ENCODE measurements around the gene MFSD6L.
A peak's percentile ranks its signal among the peaks of the same experiment; 100 is the strongest.

Gene MFSD6L

DNA sequence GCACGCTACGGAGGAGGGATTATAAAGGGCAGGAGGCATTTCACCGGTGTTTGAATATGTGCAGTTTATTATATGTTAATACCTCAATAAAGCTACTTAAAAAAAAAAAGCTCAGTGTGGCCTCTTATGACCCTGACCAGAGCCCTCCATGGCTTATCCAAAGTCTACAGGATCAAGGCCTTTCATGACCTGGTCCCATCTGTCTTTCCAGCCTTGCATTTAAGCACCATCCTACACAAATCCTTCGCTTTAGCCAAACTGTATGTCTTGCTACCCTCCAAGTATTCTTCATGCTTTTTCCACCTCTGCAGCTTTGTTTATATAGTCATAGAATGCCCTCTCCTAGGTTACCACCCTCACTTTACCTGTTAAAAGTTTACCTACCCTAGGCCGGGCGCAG, 6.5 kb downstream of the MFSD6L start:
- CTCF ChIA-PET = no interaction called here
- DNase-seq (ENCODE audit: low spot score) = no peak
- TF ChIP-seq, protein P1, sequence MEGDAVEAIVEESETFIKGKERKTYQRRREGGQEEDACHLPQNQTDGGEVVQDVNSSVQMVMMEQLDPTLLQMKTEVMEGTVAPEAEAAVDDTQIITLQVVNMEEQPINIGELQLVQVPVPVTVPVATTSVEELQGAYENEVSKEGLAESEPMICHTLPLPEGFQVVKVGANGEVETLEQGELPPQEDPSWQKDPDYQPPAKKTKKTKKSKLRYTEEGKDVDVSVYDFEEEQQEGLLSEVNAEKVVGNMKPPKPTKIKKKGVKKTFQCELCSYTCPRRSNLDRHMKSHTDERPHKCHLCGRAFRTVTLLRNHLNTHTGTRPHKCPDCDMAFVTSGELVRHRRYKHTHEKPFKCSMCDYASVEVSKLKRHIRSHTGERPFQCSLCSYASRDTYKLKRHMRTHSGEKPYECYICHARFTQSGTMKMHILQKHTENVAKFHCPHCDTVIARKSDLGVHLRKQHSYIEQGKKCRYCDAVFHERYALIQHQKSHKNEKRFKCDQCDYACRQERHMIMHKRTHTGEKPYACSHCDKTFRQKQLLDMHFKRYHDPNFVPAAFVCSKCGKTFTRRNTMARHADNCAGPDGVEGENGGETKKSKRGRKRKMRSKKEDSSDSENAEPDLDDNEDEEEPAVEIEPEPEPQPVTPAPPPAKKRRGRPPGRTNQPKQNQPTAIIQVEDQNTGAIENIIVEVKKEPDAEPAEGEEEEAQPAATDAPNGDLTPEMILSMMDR (conservative IDR thresholded peaks at IDR 0.05; ENCODE audit: low read depth) = no peak
- H3K27ac ChIP-seq = no peak overlapping the region
- POLR2A ChIA-PET (ENCODE audit: low non-redundant PET) = no interaction called here

DNA sequence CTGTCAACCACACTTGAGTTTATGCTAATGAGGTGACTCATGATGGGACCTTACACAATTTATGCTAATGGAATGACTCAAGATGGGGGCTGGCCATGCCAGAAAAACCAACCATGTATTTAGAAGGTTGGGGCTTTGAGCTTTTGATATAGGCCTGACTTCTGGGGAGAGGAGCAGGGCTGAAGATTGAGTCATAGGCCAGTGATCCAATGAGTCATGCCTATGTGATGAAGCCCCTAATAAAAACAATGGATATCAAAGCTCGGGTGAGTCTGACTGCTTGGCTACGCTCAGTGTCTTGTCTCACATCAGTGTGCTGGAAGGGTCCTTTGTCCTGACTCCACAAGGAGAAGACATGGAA, 7.3 kb downstream of the MFSD6L start:
- ChIA-PET POLR2A (ENCODE audit: low non-redundant PET) (no interaction called here), CTCF (no interaction called here)
- H3K27ac ChIP-seq = no peak overlapping the region
- TF ChIP-seq, protein P1 (conservative IDR thresholded peaks at IDR 0.05; ENCODE audit: low read depth) = no peak
- peak; percentile 8 for DNase-seq (ENCODE audit: low spot score)

DNA sequence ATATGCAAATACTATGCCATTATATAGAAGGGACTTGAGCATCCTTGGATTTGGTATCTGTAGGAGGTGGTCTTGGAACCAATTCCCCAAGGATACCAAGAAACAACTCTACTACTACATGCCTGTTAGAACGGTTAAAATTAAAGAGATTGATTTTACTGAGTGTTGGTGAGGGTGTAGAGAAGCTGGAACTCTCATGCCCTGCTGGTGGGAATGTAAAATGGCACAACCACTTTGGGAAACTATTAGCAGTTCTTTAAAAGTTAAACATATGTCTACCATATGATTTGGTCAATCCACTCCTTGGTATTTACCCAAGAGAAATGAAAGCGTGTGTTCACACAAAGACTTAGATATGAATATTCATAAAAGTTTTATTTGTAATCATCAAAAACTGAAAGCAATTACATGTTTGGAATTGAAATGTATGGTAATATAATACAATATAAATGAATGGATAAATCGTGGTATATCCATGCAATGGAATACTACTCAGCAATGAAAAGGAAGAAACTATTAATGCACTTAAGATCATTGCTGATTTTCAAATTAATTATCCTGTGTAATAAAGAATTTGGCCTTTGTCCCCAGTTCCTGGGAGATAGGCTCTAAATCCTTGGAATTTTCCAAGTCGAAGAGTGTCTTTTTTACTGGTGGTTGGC, 7.8 kb downstream of the MFSD6L start:
- no peak overlapping the region for H3K27ac ChIP-seq
- no peak for DNase-seq (ENCODE audit: low spot score)
- ChIA-PET POLR2A (ENCODE audit: low non-redundant PET) (no interaction called here), CTCF (no interaction called here)
- TF ChIP-seq, protein P1 (conservative IDR thresholded peaks at IDR 0.05; ENCODE audit: low read depth) = no peak

DNA sequence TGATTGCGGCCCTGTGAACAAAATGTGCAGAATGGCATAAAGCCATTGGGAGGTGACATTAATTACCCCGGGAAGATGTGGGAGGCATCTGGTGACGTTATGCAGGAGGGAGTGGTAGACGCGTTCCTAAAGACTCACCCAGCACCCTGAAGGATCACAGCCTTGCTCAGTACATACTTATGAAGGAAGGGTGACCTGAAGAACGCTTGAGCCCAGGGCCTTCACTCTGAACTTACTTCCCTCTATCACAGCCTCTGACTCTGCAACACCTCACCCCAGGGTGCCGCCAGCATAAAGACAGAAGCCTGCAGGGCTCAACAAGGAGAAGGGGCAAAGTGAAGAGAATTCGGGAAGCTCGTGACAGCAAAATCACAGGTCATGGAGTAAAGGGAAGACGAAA, 9.4 kb downstream of the MFSD6L start:
- no peak overlapping the region for H3K27ac ChIP-seq
- no peak for DNase-seq (ENCODE audit: low spot score)
- TF ChIP-seq, protein P1 (conservative IDR thresholded peaks at IDR 0.05; ENCODE audit: low read depth) = no peak
- CTCF ChIA-PET = no interaction called here
- POLR2A ChIA-PET (ENCODE audit: low non-redundant PET) = no interaction called here

DNA sequence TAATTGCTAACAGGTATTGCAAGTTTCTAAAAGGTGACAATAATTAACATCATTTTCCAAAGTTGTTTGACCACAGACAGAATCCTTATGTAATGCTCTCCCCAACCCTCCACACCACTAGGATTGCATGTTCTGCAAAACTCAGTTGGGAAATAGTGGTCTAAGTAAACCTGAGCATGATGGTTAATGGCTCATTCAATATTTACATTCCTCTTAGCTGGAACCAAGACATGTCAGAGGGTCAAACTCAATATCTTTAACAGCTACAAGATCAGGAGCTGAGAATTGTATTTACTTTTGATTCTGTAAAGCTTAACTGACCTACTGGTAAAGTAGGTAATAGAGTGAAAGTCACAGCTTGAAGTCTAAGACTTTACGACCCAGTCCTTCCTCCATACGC, 10.2 kb downstream of the MFSD6L start:
- ChIA-PET POLR2A (ENCODE audit: low non-redundant PET) (no interaction called here), CTCF (no interaction called here)
- TF ChIP-seq, protein P1 (conservative IDR thresholded peaks at IDR 0.05; ENCODE audit: low read depth) = no peak
- DNase-seq (ENCODE audit: low spot score) = no peak
- H3K27ac ChIP-seq = no peak overlapping the region

DNA sequence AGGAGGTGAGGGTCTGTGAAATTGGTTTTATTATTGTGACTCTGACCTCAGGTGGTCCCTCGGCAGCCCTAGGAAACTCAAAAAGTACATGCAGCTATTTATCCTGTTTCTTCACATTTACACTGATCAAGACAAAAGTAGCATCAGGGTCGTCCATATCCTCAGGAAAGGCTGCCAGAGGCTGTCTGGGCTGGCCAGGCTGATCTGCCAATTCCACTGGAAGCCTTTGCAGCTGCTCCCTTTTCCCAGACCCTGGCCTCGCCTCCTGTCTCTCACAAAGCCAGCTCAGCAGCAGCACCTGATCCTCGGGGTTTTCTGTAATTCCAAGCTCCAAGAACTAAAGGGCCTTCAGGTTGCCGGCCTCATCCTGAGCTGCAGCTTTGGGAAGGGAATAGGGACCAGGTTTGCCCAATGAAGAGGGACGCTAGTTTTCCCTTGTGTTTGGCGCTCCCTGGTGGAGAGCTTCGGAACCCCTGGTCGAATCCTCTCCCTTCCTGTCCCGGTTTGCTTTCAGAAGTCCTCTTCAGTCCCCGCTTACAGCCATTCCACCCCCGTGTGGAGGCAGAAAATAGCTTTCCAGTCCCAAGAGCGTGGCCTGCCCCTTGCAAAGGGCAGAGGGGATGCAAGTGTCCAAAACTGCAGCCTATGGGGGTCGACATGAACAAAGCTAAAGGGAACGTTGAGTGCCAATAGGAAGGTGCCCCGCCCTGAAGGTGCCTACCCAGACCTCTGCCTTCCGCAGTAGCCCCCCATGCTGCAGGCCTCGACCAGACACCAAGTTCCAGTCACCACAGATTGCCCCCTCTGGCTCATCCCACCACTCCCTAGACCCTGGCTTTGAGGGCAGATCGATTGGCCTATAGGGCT, 13.4 kb downstream of the MFSD6L start:
- no peak overlapping the region for H3K27ac ChIP-seq
- peak; percentile 65 for DNase-seq (ENCODE audit: low spot score)
- POLR2A ChIA-PET (ENCODE audit: low non-redundant PET) = interaction anchor here (0.6 kb wide), 1 partner anchor 305 kb away, joined by 3 read pairs; no protein-coding TSS in a partner anchor
- CTCF ChIA-PET = interaction anchor here (0.6 to 1.6 kb wide), 10 partner anchors 8 to 409 kb away, joined by 3 to 6 read pairs (median 4); partner anchors contain the start of genes KRABD2 and MFSD6L
- TF ChIP-seq, protein P1 (conservative IDR thresholded peaks at IDR 0.05; ENCODE audit: low read depth) = peak; percentile 66
